Stimulated activated CD8-positive, alpha-beta memory T cell treated with anti-CD3 and anti-CD28 coated beads, Interleukin-2, amount 100 ng/mL, for 1 hour (primary cell): ENCODE data around the gene ZBTB7A.

Experiments
- DNase-seq, 2 donors: peaks; one replicate each; pipeline ENCODE4 v3.0.0-alpha.2; 2020; ENCODE audit warnings: low read depth in 2 of 2

The ZBTB7A gene

GRCh38 chr19:4068047-4068966, 1.6 kb upstream of the ZBTB7A start:
- no peak for DNase-seq

- DNase-seq = no peak
Observed at GRCh38 chr19:4067396-4068046, 822 bp upstream of the ZBTB7A start.

GRCh38 chr19:4066176-4066606, 508 bp downstream of the ZBTB7A start:
- DNase-seq = peak in 1 of 2 donors; percentile 53

- DNase-seq = peak; percentile 95
Observed at GRCh38 chr19:4065430-4066175, 1.1 kb downstream of the ZBTB7A start.

GRCh38 chr19:4064496-4065260, 2.0 kb downstream of the ZBTB7A start:
- DNase-seq = no peak

- no peak for DNase-seq
Observed at GRCh38 chr19:4064149-4064495, 2.6 kb downstream of the ZBTB7A start.

- no peak for DNase-seq
Observed at GRCh38 chr19:4063369-4064148, 3.1 kb downstream of the ZBTB7A start.

- DNase-seq = no peak
Observed at GRCh38 chr19:4062419-4063368, 4.0 kb downstream of the ZBTB7A start.

- DNase-seq = no peak
Observed at GRCh38 chr19:4061683-4062418, 4.8 kb downstream of the ZBTB7A start.

- DNase-seq = no peak
Observed at GRCh38 chr19:4061178-4061682, 5.5 kb downstream of the ZBTB7A start.

- no peak for DNase-seq
Observed at GRCh38 chr19:4060621-4061177, 6.0 kb downstream of the ZBTB7A start.

- DNase-seq = peak; percentile 54 to 57
Observed at GRCh38 chr19:4059891-4060620, 6.6 kb downstream of the ZBTB7A start.

GRCh38 chr19:4059453-4059871, 7.2 kb downstream of the ZBTB7A start:
- DNase-seq = no peak

- no peak for DNase-seq
Observed at GRCh38 chr19:4058693-4059452, 7.8 kb downstream of the ZBTB7A start.

- DNase-seq = peak; percentile 49 to 50
Observed at GRCh38 chr19:4057931-4058692, 8.6 kb downstream of the ZBTB7A start.

GRCh38 chr19:4055209-4055552, 11.5 kb downstream of the ZBTB7A start:
- DNase-seq = no peak
